Measurements from ENCODE around the gene UHRF1. TPM values are rescaled to one million over a fixed set of nuclear protein-coding genes. Genes with fewer than 3 reads are reported as not detected.

UHRF1 gene
- total RNA-seq, 6 experiments from 2014 or later: 0.17 to 3.8 (median 0.82) TPM

- no peak for ATAC-seq
- no peak overlapping the region for H3K27ac ChIP-seq
- H3K27me3 ChIP-seq: no peaks in the 10 kb centered on the region
- no peaks in the 10 kb centered on the region for H3K9me3 ChIP-seq
- TF ChIP-seq CTCF (IDR thresholded peaks at IDR 0.05) (no peak), POLR2A (IDR thresholded peaks at IDR 0.05) (no peak)
- no peaks in the 10 kb centered on the region for H3K4me1 ChIP-seq
- no peaks in the 10 kb centered on the region for H3K36me3 ChIP-seq
- whole genome bisulfite sequencing (ENCODE audit: insufficient coverage, low coverage, low lambda C conversion rate, missing lambda C conversion rate): 82% methylated on average over 3 of the region's 7 CpGs
- intact Hi-C loops (cut with DNase I): no loop called here
- H3K4me3 ChIP-seq: no peak overlapping the region
- no peak for DNase-seq
Observed at GRCh38 chr19:4962085-4962619, 52.9 kb downstream of the UHRF1 start.

GRCh38 chr19:4965061-4965460 lies 55.8 kb downstream of the UHRF1 start:
- Histone ChIP-seq H3K4me3 (no peak overlapping the region), H3K27ac (no peak overlapping the region), H3K27me3 (no peaks in the 10 kb centered on the region), H3K36me3 (no peaks in the 10 kb centered on the region), H3K9me3 (no peaks in the 10 kb centered on the region), H3K4me1 (peaks cover 0 to 2% (median 0%) of the 10 kb centered on the region in 4 donors)
- DNase-seq: no peak
- TF ChIP-seq POLR2A (IDR thresholded peaks at IDR 0.05): no peak
- no peak for TF ChIP-seq CTCF (IDR thresholded peaks at IDR 0.05)
- 95% methylated on average over 6 of the region's 6 CpGs for WGBS (ENCODE audit: insufficient coverage, low coverage, low lambda C conversion rate, missing lambda C conversion rate)
- intact Hi-C loops (cut with DNase I): no loop called here
- ATAC-seq: no peak

GRCh38 chr19:4966591-4966990 lies 57.3 kb downstream of the UHRF1 start:
- Histone ChIP-seq H3K36me3 (no peaks in the 10 kb centered on the region), H3K4me3 (no peak overlapping the region), H3K27me3 (no peaks in the 10 kb centered on the region), H3K9me3 (no peaks in the 10 kb centered on the region), H3K27ac (no peak overlapping the region), H3K4me1 (peaks cover 0 to 15% (median 1%) of the 10 kb centered on the region in 4 donors)
- ATAC-seq (no peak), DNase-seq (no peak)
- 87% methylated on average over 6 of the region's 6 CpGs for WGBS (ENCODE audit: insufficient coverage, low coverage, low lambda C conversion rate, missing lambda C conversion rate)
- no peak for TF ChIP-seq CTCF (IDR thresholded peaks at IDR 0.05)
- TF ChIP-seq POLR2A (IDR thresholded peaks at IDR 0.05): no peak
- intact Hi-C loops (cut with DNase I): no loop called here

- intact Hi-C loops (cut with DNase I): no loop called here
- TF ChIP-seq CTCF (IDR thresholded peaks at IDR 0.05) (no peak), POLR2A (IDR thresholded peaks at IDR 0.05) (no peak)
- H3K4me3 ChIP-seq: peak overlapping the region in 2 of 3 donors; percentile 31 to 35
- WGBS (ENCODE audit: insufficient coverage, low coverage, low lambda C conversion rate, missing lambda C conversion rate): 70% methylated on average over 12 of the region's 16 CpGs
- no peak for ATAC-seq
- H3K9me3 ChIP-seq: no peaks in the 10 kb centered on the region
- no peak for DNase-seq
- H3K27ac ChIP-seq: peak overlapping the region in 2 of 3 donors; percentile 52 to 70
- no peaks in the 10 kb centered on the region for H3K27me3 ChIP-seq
- H3K36me3 ChIP-seq: no peaks in the 10 kb centered on the region
- H3K4me1 ChIP-seq: peaks cover 0 to 28% (median 8%) of the 10 kb centered on the region in 4 donors
Observed at GRCh38 chr19:4967738-4968461, 58.6 kb downstream of the UHRF1 start.
